Suprapubic skin (tissue), 3 donors: ENCODE measurements around the gene VAMP7.

Experiments used
- CTCF ChIP-seq, 2 donors: fragments of 200-600 bp in 1 of 2; fragments of 450-650 bp in 1 of 2; sonication (generic) in 1 of 2; IDR thresholded peaks; one replicate each; pipeline ENCODE4 v1.5.1; 2016 to 2019; ENCODE audit warnings: antibody characterized with exemption in 2 of 2, mild to moderate bottlenecking in 1 of 2, moderate library complexity in 1 of 2
- POLR2A ChIP-seq, 2 donors: fragments of 450-650 bp; IDR thresholded peaks; one replicate each; pipeline ENCODE4 v1.6.1; 2017; ENCODE audit warnings: antibody characterized with exemption in 2 of 2, mild to moderate bottlenecking in 2 of 2, moderate library complexity in 2 of 2

- TF ChIP-seq CTCF (IDR thresholded peaks at IDR 0.05) (no peak), POLR2A (IDR thresholded peaks at IDR 0.05) (no peak)
Observed at GRCh38 chrX:155870958-155871357, 10.2 kb upstream of the VAMP7 start.
